Measurements from ENCODE around the gene GFOD1.

The GFOD1 gene

DNA sequence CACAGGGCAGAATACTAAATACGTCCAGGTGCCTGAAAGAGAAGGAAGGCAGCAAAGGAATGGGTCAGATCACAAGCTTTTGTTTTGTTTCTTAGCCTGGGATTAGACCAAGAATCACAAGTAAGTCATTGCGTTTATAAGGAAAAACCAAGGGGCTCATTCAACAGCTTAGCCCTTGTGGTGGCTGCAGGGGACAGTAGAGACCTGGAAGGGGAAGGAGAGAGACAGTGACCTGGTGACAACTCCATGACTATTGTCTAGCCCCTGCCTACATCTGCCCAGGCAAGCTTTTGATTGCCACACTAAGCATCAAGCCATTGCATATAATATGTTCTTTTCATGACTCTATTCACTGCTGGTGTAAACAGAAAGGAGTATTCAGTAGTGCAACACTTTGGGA, 128.9 kb downstream of the GFOD1 start:
- Histone ChIP-seq H3K27ac (ENCODE audit: insufficient read depth, low read depth, low read length, poor library complexity, severe bottlenecking) (no peak overlapping the region), H3K27me3 (ENCODE audit: control insufficient read depth, insufficient read depth, low read length, poor library complexity, severe bottlenecking) (no peaks in the 10 kb centered on the region), H3K9me3 (ENCODE audit: control insufficient read depth, low read length) (no peaks in the 10 kb centered on the region), H3K36me3 (ENCODE audit: control insufficient read depth, insufficient read depth, low read length) (no peaks in the 10 kb centered on the region), H3K4me1 (ENCODE audit: control insufficient read depth, insufficient read depth, low read length) (peaks cover 19% of the 10 kb centered on the region), H3K4me3 (ENCODE audit: insufficient read depth, low read depth, low read length) (no peak overlapping the region)
- WGBS, 2 experiments, result 56 to 69% methylated on average over 2 of the region's 2 CpGs

DNA sequence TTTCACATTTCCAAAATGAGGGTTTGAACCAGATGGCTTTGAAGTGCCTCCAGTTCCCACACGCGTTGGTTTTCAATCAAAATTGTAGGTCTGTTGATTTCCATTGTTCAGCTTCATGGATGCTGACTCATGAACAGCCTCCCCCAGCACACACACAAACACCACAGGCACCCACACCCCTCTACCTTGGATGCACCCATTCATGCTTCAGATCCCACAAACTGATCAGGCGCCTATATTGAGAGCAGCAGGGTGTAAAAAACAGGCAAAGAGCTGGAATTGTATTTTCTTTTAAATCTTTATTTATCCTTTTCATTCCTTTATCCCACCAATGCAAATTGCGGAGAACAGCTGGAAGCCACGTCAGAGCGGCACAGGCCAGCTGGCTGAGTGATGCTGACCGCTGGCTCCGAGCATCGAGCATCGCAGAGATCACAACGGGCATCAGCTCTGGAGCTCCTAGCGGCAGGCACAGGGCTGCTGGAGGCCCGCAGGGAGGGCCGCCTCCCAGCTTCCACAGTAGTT, 129.8 kb downstream of the GFOD1 start:
- H3K9me3 ChIP-seq (ENCODE audit: control insufficient read depth, low read length), result no peaks in the 10 kb centered on the region
- WGBS, 2 experiments, result 51 to 53% methylated on average over 14 of the region's 14 CpGs
- H3K27ac ChIP-seq (ENCODE audit: insufficient read depth, low read depth, low read length, poor library complexity, severe bottlenecking), result no peak overlapping the region
- no peak overlapping the region for H3K4me3 ChIP-seq (ENCODE audit: insufficient read depth, low read depth, low read length)
- no peaks in the 10 kb centered on the region for H3K27me3 ChIP-seq (ENCODE audit: control insufficient read depth, insufficient read depth, low read length, poor library complexity, severe bottlenecking)
- peaks cover 19% of the 10 kb centered on the region for H3K4me1 ChIP-seq (ENCODE audit: control insufficient read depth, insufficient read depth, low read length)
- no peaks in the 10 kb centered on the region for H3K36me3 ChIP-seq (ENCODE audit: control insufficient read depth, insufficient read depth, low read length)

GRCh38 chr6:13355999-13356785, 131.2 kb downstream of the GFOD1 start:
- Histone ChIP-seq H3K4me3 (ENCODE audit: insufficient read depth, low read depth, low read length) (no peak overlapping the region), H3K36me3 (ENCODE audit: control insufficient read depth, insufficient read depth, low read length) (no peaks in the 10 kb centered on the region), H3K27ac (ENCODE audit: insufficient read depth, low read depth, low read length, poor library complexity, severe bottlenecking) (no peak overlapping the region), H3K4me1 (ENCODE audit: control insufficient read depth, insufficient read depth, low read length) (peaks cover 21% of the 10 kb centered on the region), H3K27me3 (ENCODE audit: control insufficient read depth, insufficient read depth, low read length, poor library complexity, severe bottlenecking) (no peaks in the 10 kb centered on the region), H3K9me3 (ENCODE audit: control insufficient read depth, low read length) (no peaks in the 10 kb centered on the region)
- WGBS, 2 experiments, result 89 to 96% methylated on average over 6 of the region's 6 CpGs

GRCh38 chr6:13355043-13355945, 132.1 kb downstream of the GFOD1 start:
- H3K27me3 ChIP-seq (ENCODE audit: control insufficient read depth, insufficient read depth, low read length, poor library complexity, severe bottlenecking), result no peaks in the 10 kb centered on the region
- no peak overlapping the region for H3K27ac ChIP-seq (ENCODE audit: insufficient read depth, low read depth, low read length, poor library complexity, severe bottlenecking)
- H3K36me3 ChIP-seq (ENCODE audit: control insufficient read depth, insufficient read depth, low read length), result no peaks in the 10 kb centered on the region
- H3K4me1 ChIP-seq (ENCODE audit: control insufficient read depth, insufficient read depth, low read length), result peaks cover 30% of the 10 kb centered on the region
- no peaks in the 10 kb centered on the region for H3K9me3 ChIP-seq (ENCODE audit: control insufficient read depth, low read length)
- 92 to 93% methylated on average over 7 of the region's 7 CpGs for WGBS, 2 experiments
- no peak overlapping the region for H3K4me3 ChIP-seq (ENCODE audit: insufficient read depth, low read depth, low read length)

GRCh38 chr6:13354331-13355042, 132.9 kb downstream of the GFOD1 start:
- 90% methylated on average over 13 of the region's 13 CpGs for WGBS, 2 experiments
- peaks cover 38% of the 10 kb centered on the region for H3K4me1 ChIP-seq (ENCODE audit: control insufficient read depth, insufficient read depth, low read length)
- no peaks in the 10 kb centered on the region for H3K27me3 ChIP-seq (ENCODE audit: control insufficient read depth, insufficient read depth, low read length, poor library complexity, severe bottlenecking)
- no peak overlapping the region for H3K27ac ChIP-seq (ENCODE audit: insufficient read depth, low read depth, low read length, poor library complexity, severe bottlenecking)
- H3K9me3 ChIP-seq (ENCODE audit: control insufficient read depth, low read length), result no peaks in the 10 kb centered on the region
- no peaks in the 10 kb centered on the region for H3K36me3 ChIP-seq (ENCODE audit: control insufficient read depth, insufficient read depth, low read length)
- no peak overlapping the region for H3K4me3 ChIP-seq (ENCODE audit: insufficient read depth, low read depth, low read length)

- no peaks in the 10 kb centered on the region for H3K36me3 ChIP-seq (ENCODE audit: control insufficient read depth, insufficient read depth, low read length)
- H3K27me3 ChIP-seq (ENCODE audit: control insufficient read depth, insufficient read depth, low read length, poor library complexity, severe bottlenecking), result no peaks in the 10 kb centered on the region
- no peak overlapping the region for H3K27ac ChIP-seq (ENCODE audit: insufficient read depth, low read depth, low read length, poor library complexity, severe bottlenecking)
- H3K9me3 ChIP-seq (ENCODE audit: control insufficient read depth, low read length), result no peaks in the 10 kb centered on the region
- no peak overlapping the region for H3K4me3 ChIP-seq (ENCODE audit: insufficient read depth, low read depth, low read length)
- peaks cover 25% of the 10 kb centered on the region for H3K4me1 ChIP-seq (ENCODE audit: control insufficient read depth, insufficient read depth, low read length)
- 96% methylated on average over 5 to 8 of the region's 9 CpGs for WGBS, 2 experiments
These were observed 135.2 kb downstream of the GFOD1 start for GRCh38 chr6:13352165-13352564.

DNA sequence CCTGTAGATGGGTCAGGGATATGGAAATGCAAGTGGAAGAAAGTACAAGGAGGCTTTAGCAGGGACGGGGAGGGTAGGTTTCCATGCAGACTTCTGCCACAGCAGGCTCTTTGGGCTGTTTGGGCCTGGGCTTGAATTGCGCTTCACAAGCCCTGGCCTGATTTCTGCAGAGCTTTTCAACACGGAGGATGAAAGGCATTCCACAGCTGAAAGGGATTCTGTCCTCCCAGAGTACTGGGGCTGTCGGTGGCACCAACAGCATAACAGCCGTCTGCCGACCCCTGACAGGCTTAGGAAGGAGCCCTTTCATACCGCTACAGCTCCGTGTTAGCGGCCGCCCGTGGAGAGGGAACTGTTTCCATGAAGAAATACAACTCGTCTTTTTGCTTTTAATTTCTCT, 136.1 kb downstream of the GFOD1 start:
- Histone ChIP-seq H3K9me3 (ENCODE audit: control insufficient read depth, low read length) (no peaks in the 10 kb centered on the region), H3K4me3 (ENCODE audit: insufficient read depth, low read depth, low read length) (no peak overlapping the region), H3K4me1 (ENCODE audit: control insufficient read depth, insufficient read depth, low read length) (peaks cover 25% of the 10 kb centered on the region), H3K36me3 (ENCODE audit: control insufficient read depth, insufficient read depth, low read length) (no peaks in the 10 kb centered on the region), H3K27ac (ENCODE audit: insufficient read depth, low read depth, low read length, poor library complexity, severe bottlenecking) (peak overlapping the region; percentile 90), H3K27me3 (ENCODE audit: control insufficient read depth, insufficient read depth, low read length, poor library complexity, severe bottlenecking) (no peaks in the 10 kb centered on the region)
- whole genome bisulfite sequencing, 2 experiments, result 6 to 7% methylated on average over 12 of the region's 12 CpGs

DNA sequence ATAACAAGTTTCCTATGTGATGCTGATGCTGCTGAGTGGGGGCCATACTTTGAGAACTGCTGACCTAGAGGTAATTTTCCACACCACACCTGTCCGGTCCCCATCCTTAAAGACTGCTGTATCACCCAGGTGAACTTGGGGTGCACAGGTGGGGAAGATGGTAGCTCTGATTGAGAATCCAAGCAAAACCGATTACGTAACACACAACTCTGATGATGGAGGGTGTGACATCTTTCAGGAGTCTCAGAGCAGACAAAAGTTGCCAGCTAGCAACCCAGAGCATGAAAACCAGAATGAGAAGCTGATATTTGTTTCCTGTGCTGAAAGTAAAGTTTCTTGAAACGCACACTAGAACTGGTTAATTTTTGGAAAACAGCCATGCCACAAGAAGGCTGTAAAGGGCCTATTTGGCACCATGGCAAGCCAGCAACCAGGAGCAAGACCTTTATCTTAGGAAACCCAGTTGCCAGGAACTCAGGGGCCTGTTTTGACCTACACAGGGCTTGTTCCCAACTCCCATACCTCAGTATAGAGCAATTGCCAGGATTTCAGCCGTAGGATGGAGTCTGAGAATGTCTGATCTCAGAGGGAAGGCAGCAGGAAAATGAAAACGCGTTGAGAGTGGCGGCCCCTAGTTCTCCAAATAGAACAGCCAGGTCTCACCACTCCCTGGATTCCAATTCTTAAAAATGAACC, 137.4 kb downstream of the GFOD1 start:
- Histone ChIP-seq H3K4me3 (ENCODE audit: insufficient read depth, low read depth, low read length) (no peak overlapping the region), H3K27ac (ENCODE audit: insufficient read depth, low read depth, low read length, poor library complexity, severe bottlenecking) (peak overlapping the region; percentile 38)
- WGBS, 2 experiments, result 93% methylated on average over 7 to 8 of the region's 8 CpGs

GRCh38 chr6:13348334-13349113, 138.9 kb downstream of the GFOD1 start:
- peaks cover 20% of the 10 kb centered on the region for H3K4me1 ChIP-seq (ENCODE audit: control insufficient read depth, insufficient read depth, low read length)
- H3K9me3 ChIP-seq (ENCODE audit: control insufficient read depth, low read length), result no peaks in the 10 kb centered on the region
- no peak overlapping the region for H3K4me3 ChIP-seq (ENCODE audit: insufficient read depth, low read depth, low read length)
- H3K36me3 ChIP-seq (ENCODE audit: control insufficient read depth, insufficient read depth, low read length), result no peaks in the 10 kb centered on the region
- no peak overlapping the region for H3K27ac ChIP-seq (ENCODE audit: insufficient read depth, low read depth, low read length, poor library complexity, severe bottlenecking)
- H3K27me3 ChIP-seq (ENCODE audit: control insufficient read depth, insufficient read depth, low read length, poor library complexity, severe bottlenecking), result no peaks in the 10 kb centered on the region
- WGBS, 2 experiments, result 92 to 93% methylated on average over 8 of the region's 8 CpGs

More for the DNA sequence above, 137.4 kb downstream of the GFOD1 start:
- Histone ChIP-seq H3K9me3 (ENCODE audit: control insufficient read depth, low read length) (no peaks in the 10 kb centered on the region), H3K4me1 (ENCODE audit: control insufficient read depth, insufficient read depth, low read length) (peaks cover 25% of the 10 kb centered on the region), H3K27me3 (ENCODE audit: control insufficient read depth, insufficient read depth, low read length, poor library complexity, severe bottlenecking) (no peaks in the 10 kb centered on the region), H3K36me3 (ENCODE audit: control insufficient read depth, insufficient read depth, low read length) (no peaks in the 10 kb centered on the region)
